Fibroblast of lung (primary cell): Measurements from ENCODE around the gene ETV1. TPM values are rescaled to one million over a fixed set of nuclear protein-coding genes. Genes with fewer than 3 reads are reported as not detected.
A peak's percentile ranks its signal among the peaks of the same experiment; 100 is the strongest.

Experiments used
- DNase-seq, 2 donors: peaks; one replicate each; pipeline versions ENCODE4 v3.0.0 to v3.0.0-alpha.2; 2010; ENCODE audit warnings: low read depth in 2 of 2
- H2AFZ ChIP-seq: 2 replicates; pipeline ENCODE4 v1.5.1; 2012; ENCODE audit warnings: low read length, control low read depth, inconsistent platforms
- H3K27ac ChIP-seq: 2 replicates; pipeline ENCODE4 v1.5.1; 2011; ENCODE audit warnings: low read length, control low read depth; ENCODE audit not compliant: insufficient read depth
- H3K27me3 ChIP-seq: 2 replicates; pipeline ENCODE4 v1.5.1; 2011; ENCODE audit warnings: mild to moderate bottlenecking, low read length; ENCODE audit not compliant: control insufficient read depth, insufficient read depth
- H3K36me3 ChIP-seq: 2 replicates; pipeline ENCODE4 v1.5.1; 2011; ENCODE audit warnings: low read length; ENCODE audit not compliant: control insufficient read depth, insufficient read depth
- H3K4me1 ChIP-seq: 2 replicates; pipeline ENCODE4 v1.5.1; 2011; ENCODE audit warnings: low read length; ENCODE audit not compliant: control insufficient read depth, insufficient read depth; ENCODE audit errors: extremely low read depth
- H3K4me2 ChIP-seq: 2 replicates; pipeline ENCODE4 v1.5.1; 2011; ENCODE audit warnings: low read length, control low read depth; ENCODE audit not compliant: insufficient read depth; ENCODE audit errors: extremely low read depth
- H3K4me3 ChIP-seq, 4 experiments: fragments of 200-600 bp in 1 of 4; sonication (generic) in 1 of 4; replicated peaks in 1 of 4; 2 replicates each; pipeline ENCODE4 v1.5.1; 2011 to 2016; ENCODE audit warnings: low read length in 4 of 4, low read depth in 3 of 4, mild to moderate bottlenecking in 3 of 4, control low read depth in 2 of 4, inconsistent platforms in 1 of 4, mixed read lengths in 1 of 4; ENCODE audit not compliant: insufficient read depth in 1 of 4; ENCODE audit errors: control extremely low read depth in 1 of 4
- H3K79me2 ChIP-seq: 2 replicates; pipeline ENCODE4 v1.5.1; 2012; ENCODE audit warnings: mild to moderate bottlenecking, low read length, inconsistent platforms; ENCODE audit not compliant: control insufficient read depth, insufficient read depth
- H3K9ac ChIP-seq: 2 replicates; pipeline ENCODE4 v1.5.1; 2011; ENCODE audit warnings: mild to moderate bottlenecking, low read length, control low read depth; ENCODE audit not compliant: insufficient read depth
- H3K9me3 ChIP-seq: 2 replicates; pipeline ENCODE4 v1.5.1; 2012; ENCODE audit warnings: low read depth, low read length; ENCODE audit not compliant: control insufficient read depth, insufficient read depth
- H4K20me1 ChIP-seq: 2 replicates; pipeline ENCODE4 v1.5.1; 2011; ENCODE audit warnings: low read length; ENCODE audit not compliant: control insufficient read depth, insufficient read depth; ENCODE audit errors: extremely low read depth
- EZH2 ChIP-seq: IDR thresholded peaks from 2 replicates; pipeline ENCODE4 v1.5.1; 2012; ENCODE audit warnings: low read length, control low read depth, mild to moderate bottlenecking; ENCODE audit errors: missing control alignments
- polyA plus RNA-seq, 2 donors: library from polyadenylated mRNA; depleted of rRNA in 1 of 2; stranded (reverse) in 1 of 2; unstranded in 1 of 2; fragments of >200 nt; gene quantifications; 2 replicates each; pipeline ENCODE4 v1.2.1, GENCODE V29; 2011 to 2012; ENCODE audit warnings: missing spikeins in 1 of 2
- total RNA-seq: library from RNA; depleted of rRNA; stranded (reverse); fragments of >200 nt; gene quantifications from 2 replicates; pipeline ENCODE4 v1.2.1, GENCODE V29; 2014
- TF ChIP-seq, protein P1 (sequence below), 2 donors: IDR thresholded peaks in 1 of 2; conservative IDR thresholded peaks in 1 of 2; 1 replicate in 1 of 2; 2 replicates in 1 of 2; pipeline ENCODE4 v1.5.1; 2011 to 2012; ENCODE audit warnings: low read length in 2 of 2, control low read depth in 1 of 2, inconsistent platforms in 1 of 2, low read depth in 1 of 2, mild to moderate bottlenecking in 1 of 2

The ETV1 gene
- total and polyA plus RNA-seq, 2 donors (not counting 1 experiment from before 2014, with no cell fraction given) = 13.3 to 26.4 TPM

DNA sequence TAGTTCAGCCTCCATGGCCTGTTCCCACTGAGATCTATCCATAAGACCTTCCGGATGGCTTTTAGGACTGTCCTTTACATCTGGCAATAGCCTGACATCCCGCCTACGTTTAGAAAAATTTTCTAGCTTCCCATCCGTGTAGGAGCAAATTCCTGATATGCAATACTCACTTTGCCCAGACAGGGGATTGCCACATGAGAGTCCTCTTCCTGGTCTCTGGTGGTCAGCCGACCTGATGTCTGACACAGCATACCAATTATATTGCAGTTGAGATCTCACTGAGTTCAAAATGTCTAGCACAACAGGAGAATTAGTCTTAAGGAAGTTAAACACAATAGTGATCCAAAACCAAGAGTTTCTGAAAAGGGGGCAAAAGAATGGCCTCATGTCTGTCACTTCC, 9.4 kb upstream of the ETV1 start:
- H3K27ac ChIP-seq = no peak overlapping the region
- no peak for DNase-seq
- H4K20me1 ChIP-seq = no peaks in the 10 kb centered on the region
- no peaks in the 10 kb centered on the region for H3K4me1 ChIP-seq
- no peaks in the 10 kb centered on the region for H3K36me3 ChIP-seq
- no peak overlapping the region for H2AFZ ChIP-seq
- no peaks in the 10 kb centered on the region for H3K79me2 ChIP-seq
- no peak for TF ChIP-seq EZH2
- TF ChIP-seq, protein P1, sequence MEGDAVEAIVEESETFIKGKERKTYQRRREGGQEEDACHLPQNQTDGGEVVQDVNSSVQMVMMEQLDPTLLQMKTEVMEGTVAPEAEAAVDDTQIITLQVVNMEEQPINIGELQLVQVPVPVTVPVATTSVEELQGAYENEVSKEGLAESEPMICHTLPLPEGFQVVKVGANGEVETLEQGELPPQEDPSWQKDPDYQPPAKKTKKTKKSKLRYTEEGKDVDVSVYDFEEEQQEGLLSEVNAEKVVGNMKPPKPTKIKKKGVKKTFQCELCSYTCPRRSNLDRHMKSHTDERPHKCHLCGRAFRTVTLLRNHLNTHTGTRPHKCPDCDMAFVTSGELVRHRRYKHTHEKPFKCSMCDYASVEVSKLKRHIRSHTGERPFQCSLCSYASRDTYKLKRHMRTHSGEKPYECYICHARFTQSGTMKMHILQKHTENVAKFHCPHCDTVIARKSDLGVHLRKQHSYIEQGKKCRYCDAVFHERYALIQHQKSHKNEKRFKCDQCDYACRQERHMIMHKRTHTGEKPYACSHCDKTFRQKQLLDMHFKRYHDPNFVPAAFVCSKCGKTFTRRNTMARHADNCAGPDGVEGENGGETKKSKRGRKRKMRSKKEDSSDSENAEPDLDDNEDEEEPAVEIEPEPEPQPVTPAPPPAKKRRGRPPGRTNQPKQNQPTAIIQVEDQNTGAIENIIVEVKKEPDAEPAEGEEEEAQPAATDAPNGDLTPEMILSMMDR (conservative IDR thresholded peaks at IDR 0.05 in 1 of 2, IDR thresholded peaks at IDR 0.05 in 1 of 2; ENCODE audit: low read depth in 1 of 2, low read length in 2 of 2) = no peak
- no peaks in the 10 kb centered on the region for H3K9me3 ChIP-seq
- H3K4me3 ChIP-seq = no peak overlapping the region
- H3K27me3 ChIP-seq = no peaks in the 10 kb centered on the region
- no peak overlapping the region for H3K4me2 ChIP-seq
- H3K9ac ChIP-seq = no peak overlapping the region

DNA sequence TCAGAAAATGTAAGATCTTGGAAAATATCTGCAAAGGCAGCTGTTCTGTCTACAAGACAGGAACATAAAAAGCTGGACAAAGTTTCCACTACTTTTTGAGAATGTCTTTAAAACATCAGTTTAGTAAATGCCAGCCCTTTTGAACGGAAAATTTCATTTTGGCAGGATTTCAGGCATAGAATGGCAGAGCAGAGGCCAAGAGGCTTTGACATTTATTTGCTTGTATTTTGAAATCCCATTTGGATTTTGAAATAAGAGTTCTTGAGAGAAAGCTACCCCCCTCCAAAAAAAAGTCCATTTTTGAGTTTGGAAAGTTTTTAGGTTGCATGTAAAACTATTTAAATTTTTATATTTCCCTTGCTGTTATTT, 3.1 kb upstream of the ETV1 start:
- Histone ChIP-seq H3K4me1 (no peaks in the 10 kb centered on the region), H4K20me1 (no peaks in the 10 kb centered on the region), H3K9ac (no peak overlapping the region), H3K9me3 (no peaks in the 10 kb centered on the region), H3K27ac (peak overlapping the region; percentile 86), H2AFZ (peak overlapping the region; percentile 1), H3K4me2 (peak overlapping the region; percentile 85), H3K27me3 (no peaks in the 10 kb centered on the region), H3K79me2 (peaks cover 3% of the 10 kb centered on the region), H3K36me3 (no peaks in the 10 kb centered on the region), H3K4me3 (peak overlapping the region in 2 of 4 experiments; percentile 66 to 86)
- TF ChIP-seq, protein P1 (conservative IDR thresholded peaks at IDR 0.05 in 1 of 2, IDR thresholded peaks at IDR 0.05 in 1 of 2; ENCODE audit: low read depth in 1 of 2, low read length in 2 of 2) = no peak
- TF ChIP-seq EZH2 = no peak
- DNase-seq = no peak

DNA sequence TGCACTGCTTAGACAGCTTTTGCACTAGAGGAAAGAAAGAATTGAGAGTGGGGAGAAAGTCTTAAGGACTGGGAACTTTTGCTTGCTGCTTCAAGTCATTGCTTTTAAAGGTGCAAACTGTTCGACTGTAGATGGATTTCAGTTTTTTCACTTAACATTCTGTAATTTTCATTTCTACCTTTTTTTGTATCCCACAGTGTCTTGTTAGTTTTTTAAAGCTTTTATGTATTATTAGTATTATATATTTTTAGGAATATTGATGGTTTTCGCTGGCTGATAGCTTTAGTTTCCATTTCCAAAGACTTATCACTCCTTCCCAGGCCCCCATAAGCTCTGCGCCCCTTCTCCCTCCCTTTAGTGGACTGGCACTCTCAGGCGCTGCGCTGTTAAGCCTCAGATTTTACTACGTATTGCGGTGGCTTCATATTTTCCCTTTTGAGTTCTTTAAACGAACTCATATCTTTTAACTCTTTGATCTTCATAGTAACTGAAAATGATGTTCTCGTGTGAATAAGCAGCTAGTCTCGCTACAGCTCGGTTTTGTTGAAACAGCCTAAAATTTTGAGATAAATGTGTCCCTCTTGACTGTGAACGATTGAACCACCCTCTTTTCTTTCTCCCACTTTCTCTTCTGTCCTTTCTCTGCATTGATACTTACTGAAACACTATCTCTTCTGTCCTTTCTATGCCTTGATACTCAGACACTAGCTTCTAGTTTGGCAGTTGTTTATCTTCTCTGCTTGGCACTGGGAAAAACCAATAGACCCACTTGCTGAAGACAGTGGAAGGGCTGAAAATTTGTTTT, 2.5 kb upstream of the ETV1 start:
- H3K27ac ChIP-seq = peak overlapping the region; percentile 86
- peak overlapping the region; percentile 43 for H3K9ac ChIP-seq
- DNase-seq = peak; percentile 24 to 44
- no peak for TF ChIP-seq EZH2
- TF ChIP-seq, protein P1 (conservative IDR thresholded peaks at IDR 0.05 in 1 of 2, IDR thresholded peaks at IDR 0.05 in 1 of 2; ENCODE audit: low read depth in 1 of 2, low read length in 2 of 2) = no peak
- no peaks in the 10 kb centered on the region for H3K9me3 ChIP-seq
- H3K79me2 ChIP-seq = peaks cover 4% of the 10 kb centered on the region
- peak overlapping the region; percentile 85 for H3K4me2 ChIP-seq
- H2AFZ ChIP-seq = peak overlapping the region; percentile 1
- H3K36me3 ChIP-seq = no peaks in the 10 kb centered on the region
- H3K4me3 ChIP-seq = peak overlapping the region; percentile 20 to 86 (median 44)
- no peaks in the 10 kb centered on the region for H4K20me1 ChIP-seq
- H3K4me1 ChIP-seq = no peaks in the 10 kb centered on the region
- H3K27me3 ChIP-seq = no peaks in the 10 kb centered on the region
